HG02840 (cell line): ENCODE measurements around the gene ADRA2B.

Experiments
- ATAC-seq: cut with Tn5 transposase; IDR thresholded peaks from one replicate; pipeline ENCODE4 v1.9.1; 2021; ENCODE audit warnings: mild to moderate bottlenecking, moderate library complexity, moderate number of reproducible peaks; ENCODE audit not compliant: unreplicated experiment, low FRiP score

The ADRA2B gene

GRCh38 chr2:96108151-96108540 is 8.2 kb downstream of the ADRA2B start:
- no peak for ATAC-seq

GRCh38 chr2:96107708-96108065 is 8.7 kb downstream of the ADRA2B start:
- ATAC-seq, result no peak

GRCh38 chr2:96106991-96107707 is 9.2 kb downstream of the ADRA2B start:
- ATAC-seq, result no peak

DNA sequence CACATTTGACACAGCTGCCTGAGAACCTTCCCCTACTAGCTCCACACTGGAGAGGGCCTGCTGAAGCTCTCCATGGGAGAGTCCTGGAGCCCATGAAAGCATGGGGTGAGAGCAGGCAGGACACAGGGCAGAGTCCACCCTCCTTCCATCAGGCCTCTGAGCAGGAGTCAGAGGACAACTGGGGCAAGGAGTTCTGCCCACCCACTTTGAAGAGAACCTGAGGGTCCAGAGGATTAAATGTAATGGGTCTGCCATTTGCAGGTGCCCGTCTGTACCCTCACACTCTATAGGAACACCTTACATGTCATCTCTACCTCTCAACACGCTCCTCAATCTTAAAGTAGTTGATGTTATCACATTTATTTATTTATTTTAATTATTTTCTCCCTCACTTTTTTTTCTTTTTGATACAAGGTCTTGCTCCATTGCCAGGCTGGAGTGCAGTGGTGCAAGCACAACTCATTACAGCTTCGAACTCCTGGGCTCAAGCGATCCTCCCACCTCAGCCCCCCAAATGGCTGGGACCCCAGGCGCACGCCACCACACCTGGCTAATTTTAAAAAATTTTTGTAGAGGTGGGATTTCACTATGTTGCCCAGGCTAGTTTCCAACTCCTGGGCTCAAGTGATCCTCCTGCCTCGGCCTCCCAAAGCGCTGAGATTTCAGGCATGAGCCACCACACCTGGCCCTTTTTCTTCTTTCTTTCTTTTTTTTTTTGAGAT is 10.2 kb downstream of the ADRA2B start:
- ATAC-seq, result no peak

DNA sequence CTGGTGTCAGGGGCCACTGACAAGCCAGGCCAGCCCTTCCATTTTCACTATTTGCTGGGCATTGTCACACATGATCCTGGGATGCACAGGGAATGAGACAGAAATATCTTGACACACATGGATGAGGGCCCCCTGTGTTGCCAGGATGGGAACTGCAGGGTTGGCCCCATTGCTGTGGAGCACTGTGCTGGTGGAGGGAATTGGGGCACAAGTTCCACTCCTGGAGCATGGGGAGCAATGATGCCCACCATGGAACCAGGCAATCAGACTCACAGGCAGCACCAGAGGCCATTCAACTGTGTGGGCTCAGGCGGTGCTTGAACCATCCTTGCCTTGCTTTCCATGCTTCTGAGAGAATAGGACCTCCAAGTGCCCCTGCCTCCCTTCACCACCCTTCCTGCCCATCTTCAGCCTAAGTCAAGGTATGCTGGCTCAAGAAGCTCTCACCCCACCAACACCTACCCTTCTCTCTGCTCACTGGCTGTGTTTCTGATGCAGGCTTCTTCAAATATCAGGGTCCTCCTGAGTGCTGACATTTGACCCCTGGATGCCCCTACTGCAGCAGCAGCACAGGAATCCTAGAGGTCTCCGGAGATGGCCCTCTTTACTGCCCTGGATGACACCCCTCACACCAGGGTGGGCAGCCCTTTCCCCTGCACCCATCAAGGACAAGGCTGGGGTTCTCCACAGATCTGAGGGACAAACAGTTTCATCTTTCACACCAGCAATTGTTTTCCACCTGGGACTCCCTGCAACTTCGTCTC is 11.0 kb downstream of the ADRA2B start:
- ATAC-seq, result no peak

- no peak for ATAC-seq
Observed at GRCh38 chr2:96104487-96104861, 11.9 kb downstream of the ADRA2B start.

GRCh38 chr2:96103761-96104486 is 12.4 kb downstream of the ADRA2B start:
- ATAC-seq, result no peak

DNA sequence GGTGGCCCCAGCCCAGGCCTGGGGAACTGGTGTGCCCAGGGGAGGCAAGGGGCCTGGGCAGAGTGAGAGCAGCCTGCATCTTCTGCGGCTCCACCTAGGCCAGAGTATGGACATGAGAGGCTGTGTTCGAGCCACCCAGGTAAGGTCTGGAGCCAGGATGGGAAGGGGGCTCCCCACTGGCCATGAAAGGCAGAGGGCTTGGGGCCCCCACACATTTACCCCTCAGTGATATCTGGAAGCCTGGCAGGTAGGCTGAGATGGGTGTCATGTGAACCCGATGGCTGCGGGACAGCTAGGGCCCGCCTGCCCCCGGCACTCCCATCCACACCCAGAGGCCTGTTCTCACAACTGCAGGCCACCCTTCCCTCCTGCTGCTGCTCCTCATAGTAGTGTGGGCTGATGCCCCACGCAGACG is 13.2 kb downstream of the ADRA2B start:
- ATAC-seq, result no peak

DNA sequence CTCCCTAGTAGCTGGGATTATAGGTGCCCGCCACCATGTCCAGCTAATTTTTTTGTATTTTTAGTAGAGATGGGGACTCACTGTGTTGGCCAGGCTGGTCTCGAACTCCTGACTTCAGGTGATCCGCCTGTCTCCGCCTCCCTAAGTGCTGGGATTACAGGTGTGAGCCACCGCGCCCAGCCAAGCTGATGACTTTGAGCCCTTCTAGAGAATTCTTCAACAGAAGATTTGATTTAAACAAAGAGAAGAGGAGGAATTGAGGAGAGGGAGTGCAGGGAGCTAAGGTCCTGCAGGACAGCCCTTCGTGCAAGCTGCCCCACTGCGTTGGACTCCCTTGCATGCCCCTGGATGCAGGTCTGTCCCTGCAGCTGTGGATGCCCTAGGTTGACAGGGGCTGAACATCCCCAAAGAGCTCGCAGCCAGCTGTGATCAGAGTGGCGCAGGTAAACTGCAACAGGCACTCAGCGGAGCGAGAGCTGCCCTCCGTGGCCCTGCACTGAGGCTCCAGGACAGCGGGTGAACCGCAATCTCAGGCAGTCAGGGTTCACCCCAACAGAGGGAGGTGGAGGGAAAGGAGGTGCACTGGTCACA is 13.7 kb downstream of the ADRA2B start:
- ATAC-seq, result no peak

DNA sequence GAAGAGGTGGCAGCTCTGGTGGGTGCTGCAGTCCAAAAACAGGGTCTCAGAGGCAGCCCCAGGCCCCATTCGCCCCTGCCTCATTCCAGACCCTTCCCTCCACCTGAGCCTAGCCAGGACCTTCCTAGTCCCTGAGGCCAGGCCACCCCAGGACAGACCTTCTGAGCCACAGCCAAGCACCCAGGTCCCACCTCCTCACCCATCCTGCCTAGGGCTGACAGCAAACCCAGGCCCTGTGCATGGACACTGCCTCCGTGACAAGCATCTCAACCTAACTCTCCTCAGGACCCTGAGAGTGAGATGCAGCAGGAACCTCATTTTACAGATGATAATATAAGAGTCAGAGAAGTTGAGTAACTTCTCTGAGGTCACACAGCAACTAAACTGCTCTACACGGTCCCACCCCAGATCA is 15.5 kb downstream of the ADRA2B start:
- no peak for ATAC-seq

DNA sequence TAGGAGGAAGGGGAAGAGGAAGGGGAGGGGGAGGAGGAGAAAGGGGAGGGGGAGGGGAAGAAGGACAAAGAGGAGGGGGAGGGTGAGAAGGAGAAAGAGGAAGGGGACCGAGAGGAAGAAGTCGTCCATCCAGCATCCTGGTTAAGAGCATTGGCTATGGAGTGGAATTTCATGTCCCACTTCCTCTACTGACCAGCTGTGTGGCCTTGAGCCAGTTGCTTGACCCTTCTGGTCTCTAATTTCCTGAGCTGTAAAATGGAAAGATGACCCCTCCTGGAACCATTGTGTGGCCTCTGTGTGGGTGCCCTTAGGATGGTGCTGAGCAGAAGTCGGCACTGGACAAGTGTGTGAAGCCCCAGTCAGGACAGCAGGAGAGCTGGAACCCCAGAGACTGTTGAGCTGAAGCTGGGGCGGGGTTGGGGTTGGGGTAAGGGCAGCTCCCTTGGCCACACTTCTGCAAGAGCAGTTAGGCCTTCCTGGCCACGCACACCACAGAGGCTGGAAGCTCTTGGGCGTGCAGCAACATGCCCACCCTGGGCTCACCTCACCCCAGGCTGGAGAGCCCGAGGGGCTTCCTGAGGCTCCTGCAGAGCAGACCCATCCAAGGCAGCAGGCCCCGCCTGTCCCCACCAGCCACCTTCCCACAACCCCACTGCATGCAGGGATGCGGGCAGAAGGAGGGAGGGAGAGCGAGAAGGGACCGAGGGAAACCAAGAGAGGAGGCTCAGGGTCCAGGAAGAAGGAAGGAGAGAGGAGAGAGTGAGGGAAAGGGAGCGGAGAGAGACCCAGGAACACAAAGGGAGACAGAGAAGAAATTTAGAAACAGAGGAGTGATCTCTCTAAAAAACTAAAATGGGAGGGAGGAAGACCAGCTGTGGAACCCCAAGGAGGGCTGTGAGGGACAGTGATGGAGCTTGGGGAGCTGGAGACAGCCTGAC is 16.2 kb downstream of the ADRA2B start:
- ATAC-seq, result no peak

DNA sequence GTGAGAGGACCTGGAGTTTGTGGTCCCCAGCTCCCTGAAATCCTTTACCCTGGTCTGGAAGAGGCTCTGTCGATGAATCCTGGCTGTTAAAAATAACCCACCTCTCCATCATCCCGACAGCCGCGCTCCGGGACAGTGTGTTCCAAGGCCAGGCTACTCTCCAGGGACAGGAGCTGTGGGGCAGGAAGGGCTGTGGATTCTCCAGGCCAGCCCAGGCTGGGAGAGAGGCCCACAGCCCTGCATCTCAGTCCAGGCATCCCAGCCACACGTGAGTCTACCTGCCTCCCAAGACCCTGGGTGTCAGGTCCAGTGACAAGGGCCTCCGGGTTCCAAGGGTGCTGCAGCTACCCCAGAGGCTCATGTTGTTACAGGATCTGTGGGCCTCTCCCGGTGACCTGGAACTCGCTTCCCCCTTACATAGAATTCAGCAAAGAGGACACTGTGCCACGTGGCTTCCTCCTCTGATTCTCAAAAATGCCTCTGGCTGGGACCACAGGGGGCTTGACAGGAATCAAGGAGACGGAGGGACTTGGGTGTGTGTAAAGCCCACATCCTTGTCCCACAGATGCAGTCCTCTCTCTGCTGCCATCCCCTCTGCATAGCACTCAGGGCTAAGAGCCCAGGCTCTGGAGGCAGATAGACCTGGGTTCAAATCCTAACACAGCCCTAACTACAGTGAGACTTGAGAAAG is 17.3 kb downstream of the ADRA2B start:
- no peak for ATAC-seq

- no peak for ATAC-seq
Observed at GRCh38 chr2:96097951-96098823, 18.2 kb downstream of the ADRA2B start.

GRCh38 chr2:96097441-96097840 is 18.9 kb downstream of the ADRA2B start:
- no peak for ATAC-seq

- no peak for ATAC-seq
Observed at GRCh38 chr2:96095116-96095636, 21.2 kb downstream of the ADRA2B start.

DNA sequence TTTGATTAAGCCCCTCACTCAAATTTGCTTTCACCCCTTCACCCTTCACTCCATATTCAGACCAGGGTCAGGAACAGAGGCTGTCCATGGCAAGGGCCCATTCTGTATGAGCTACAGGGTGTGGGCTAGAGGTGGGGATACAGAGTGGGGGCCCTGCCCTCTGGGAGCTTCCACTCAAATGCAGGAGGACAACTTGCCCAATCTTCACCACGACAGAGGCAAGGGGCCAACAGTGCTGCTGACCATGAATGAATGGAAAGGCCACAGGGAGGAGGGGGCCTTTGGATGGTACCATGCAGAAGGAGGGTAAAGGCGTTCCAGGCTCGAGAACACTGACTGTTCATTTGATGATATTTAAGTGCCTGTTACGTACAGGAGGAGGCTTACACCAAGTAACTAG is 22.8 kb downstream of the ADRA2B start:
- no peak for ATAC-seq

DNA sequence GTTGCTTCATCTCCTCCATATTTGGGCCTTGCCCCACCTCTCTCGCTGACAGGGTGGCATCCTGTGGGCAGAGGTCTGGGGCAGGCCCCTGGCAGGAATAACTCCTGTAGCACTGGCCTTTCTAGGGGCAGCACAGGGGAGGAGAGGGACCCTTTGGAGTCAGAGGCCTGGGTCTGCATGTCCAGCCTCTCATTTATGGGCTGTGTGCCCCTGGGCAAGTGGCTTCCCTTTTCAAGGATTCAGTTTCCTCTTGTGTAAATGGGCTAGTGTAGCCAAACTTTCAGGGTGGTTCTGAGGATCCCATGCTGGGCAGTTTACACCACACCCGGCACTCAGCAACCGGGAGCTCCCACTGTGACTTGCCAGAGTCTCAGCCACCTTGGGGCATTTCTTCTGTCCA is 23.4 kb downstream of the ADRA2B start:
- no peak for ATAC-seq

GRCh38 chr2:96092573-96092877 is 23.8 kb downstream of the ADRA2B start:
- ATAC-seq, result no peak
